WI38 (cell line): ENCODE data around the gene CELF4.

ENCODE experiments used
- H3K4me3 ChIP-seq: 2 replicates; pipeline ENCODE4 v1.5.1; 2011; ENCODE audit warnings: low read depth, mild to moderate bottlenecking, control low read depth, low read length
- TF ChIP-seq, protein P1 (sequence below): IDR thresholded peaks from 2 replicates; pipeline ENCODE4 v1.5.1; 2012; ENCODE audit warnings: low read depth, mild to moderate bottlenecking, control low read depth, low read length

The CELF4 gene

DNA sequence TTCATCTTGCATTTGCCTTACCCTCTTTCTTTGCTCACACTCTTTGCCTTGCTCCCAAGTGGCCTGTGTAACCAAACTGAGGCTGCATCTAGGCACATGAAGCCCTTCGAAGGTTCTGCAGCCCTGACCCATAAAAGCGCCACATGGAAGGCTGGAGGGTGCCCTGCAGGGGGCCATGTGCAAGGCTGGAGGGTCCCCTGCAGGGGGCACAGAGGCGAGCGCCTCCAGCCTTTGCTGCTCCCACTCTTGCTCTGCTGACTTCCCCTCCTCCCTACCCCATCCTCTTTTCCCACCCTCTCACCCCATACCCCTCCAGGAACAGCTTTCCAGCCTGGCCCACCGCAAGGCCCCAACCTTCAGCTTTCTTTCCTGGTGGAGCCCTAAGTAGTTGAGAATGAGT, 317.3 kb downstream of the CELF4 start:
- TF ChIP-seq, protein P1, sequence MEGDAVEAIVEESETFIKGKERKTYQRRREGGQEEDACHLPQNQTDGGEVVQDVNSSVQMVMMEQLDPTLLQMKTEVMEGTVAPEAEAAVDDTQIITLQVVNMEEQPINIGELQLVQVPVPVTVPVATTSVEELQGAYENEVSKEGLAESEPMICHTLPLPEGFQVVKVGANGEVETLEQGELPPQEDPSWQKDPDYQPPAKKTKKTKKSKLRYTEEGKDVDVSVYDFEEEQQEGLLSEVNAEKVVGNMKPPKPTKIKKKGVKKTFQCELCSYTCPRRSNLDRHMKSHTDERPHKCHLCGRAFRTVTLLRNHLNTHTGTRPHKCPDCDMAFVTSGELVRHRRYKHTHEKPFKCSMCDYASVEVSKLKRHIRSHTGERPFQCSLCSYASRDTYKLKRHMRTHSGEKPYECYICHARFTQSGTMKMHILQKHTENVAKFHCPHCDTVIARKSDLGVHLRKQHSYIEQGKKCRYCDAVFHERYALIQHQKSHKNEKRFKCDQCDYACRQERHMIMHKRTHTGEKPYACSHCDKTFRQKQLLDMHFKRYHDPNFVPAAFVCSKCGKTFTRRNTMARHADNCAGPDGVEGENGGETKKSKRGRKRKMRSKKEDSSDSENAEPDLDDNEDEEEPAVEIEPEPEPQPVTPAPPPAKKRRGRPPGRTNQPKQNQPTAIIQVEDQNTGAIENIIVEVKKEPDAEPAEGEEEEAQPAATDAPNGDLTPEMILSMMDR = no peak
- no peak overlapping the region for H3K4me3 ChIP-seq

DNA sequence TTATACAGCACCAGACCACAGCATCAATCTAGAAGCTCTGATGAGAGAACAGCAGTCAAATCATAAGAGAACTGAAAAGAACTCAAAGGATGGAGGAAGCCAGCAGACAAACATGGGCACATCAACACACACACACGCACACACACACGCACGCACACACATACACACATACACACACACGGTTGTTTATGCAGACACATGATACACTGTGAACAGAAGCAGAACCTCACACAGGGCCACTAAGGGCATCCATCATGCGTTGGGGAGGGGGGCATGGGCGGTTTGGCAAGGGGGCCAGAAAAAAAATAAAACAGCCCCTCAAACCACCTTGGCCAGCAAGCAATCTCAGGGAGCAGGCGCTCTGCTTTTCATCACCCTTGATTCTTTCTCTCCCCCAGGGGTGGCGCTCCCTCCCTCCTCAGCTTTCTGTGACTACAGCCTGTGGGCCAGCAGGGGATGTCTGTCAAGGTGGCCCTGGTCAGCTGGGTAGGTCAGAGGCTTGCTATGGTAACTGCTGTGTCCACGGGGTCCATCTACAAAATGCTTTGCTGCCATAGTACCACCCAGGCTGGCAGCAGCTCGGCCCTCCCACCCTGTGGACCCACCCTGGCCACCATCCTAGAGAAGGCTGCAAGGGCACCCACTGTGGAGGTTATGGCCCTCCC, 318.0 kb downstream of the CELF4 start:
- TF ChIP-seq, protein P1 = no peak
- no peak overlapping the region for H3K4me3 ChIP-seq

DNA sequence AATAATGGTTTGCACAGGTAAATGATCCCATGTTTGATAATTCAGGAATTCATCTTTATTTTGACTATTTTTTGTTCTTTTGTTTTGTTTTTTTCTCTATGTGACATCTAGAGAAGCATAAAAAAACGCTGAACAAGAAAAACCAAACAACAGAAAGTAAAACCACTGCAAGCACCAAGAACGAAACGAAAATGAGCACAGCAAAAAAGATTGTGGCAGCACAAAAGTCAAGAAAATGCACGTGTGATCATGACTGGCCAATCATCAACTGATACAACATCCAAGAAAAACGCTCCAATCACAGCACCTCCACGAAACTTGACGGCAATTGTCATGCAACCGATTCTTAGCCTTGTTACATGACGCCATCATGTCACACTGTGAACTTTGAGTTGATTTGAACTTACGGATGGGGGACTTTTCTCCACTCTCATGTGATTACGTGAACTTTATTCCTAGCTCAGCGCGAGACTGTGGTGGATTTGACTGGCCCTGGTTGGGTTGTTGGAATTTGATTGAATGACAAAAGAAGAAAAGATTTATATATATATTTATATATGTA, 318.7 kb downstream of the CELF4 start:
- TF ChIP-seq, protein P1 = no peak

DNA sequence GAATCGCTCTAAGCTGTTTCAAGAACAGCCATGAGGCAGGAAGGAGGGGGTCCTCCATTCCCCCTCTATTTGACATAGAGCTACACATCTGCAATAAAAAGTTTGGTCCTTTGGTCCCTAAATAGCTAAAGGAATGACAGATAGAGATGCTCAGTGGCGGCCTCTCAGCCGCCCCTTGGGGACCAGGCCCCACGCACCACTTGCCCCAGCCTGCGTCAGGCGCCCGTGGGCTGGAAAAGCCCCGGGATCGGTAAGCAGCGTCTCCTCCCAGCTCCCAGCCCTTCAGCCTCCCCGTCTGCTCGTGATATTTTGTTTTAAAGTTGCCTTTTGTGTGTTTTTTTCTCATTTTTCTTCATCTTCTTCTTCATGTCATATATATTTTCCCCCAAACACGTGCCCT, 321.0 kb downstream of the CELF4 start:
- TF ChIP-seq, protein P1 = no peak
- H3K4me3 ChIP-seq = no peak overlapping the region

More for the DNA sequence above, 318.7 kb downstream of the CELF4 start:
- no peak overlapping the region for H3K4me3 ChIP-seq

DNA sequence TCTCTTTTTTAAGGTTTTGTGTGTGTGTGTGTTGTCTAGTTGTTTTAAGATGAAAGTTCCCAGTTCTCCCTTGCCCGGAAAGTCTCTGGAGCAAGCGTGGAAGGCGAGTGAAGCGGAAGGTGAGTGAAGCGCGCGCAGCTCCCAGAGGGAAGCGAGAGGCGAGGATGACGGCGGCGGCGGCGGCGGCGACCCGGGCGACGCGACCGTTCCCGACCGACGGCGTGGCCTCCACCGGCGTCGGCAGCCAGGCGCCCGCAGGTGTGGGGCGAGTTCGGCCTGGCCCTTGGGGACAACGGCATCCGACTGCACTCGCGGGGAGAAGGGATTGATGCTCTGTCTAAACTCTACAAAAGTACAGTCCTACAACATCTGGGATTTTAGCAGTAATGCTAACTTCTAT, 321.9 kb downstream of the CELF4 start:
- TF ChIP-seq, protein P1 = no peak
- no peak overlapping the region for H3K4me3 ChIP-seq

DNA sequence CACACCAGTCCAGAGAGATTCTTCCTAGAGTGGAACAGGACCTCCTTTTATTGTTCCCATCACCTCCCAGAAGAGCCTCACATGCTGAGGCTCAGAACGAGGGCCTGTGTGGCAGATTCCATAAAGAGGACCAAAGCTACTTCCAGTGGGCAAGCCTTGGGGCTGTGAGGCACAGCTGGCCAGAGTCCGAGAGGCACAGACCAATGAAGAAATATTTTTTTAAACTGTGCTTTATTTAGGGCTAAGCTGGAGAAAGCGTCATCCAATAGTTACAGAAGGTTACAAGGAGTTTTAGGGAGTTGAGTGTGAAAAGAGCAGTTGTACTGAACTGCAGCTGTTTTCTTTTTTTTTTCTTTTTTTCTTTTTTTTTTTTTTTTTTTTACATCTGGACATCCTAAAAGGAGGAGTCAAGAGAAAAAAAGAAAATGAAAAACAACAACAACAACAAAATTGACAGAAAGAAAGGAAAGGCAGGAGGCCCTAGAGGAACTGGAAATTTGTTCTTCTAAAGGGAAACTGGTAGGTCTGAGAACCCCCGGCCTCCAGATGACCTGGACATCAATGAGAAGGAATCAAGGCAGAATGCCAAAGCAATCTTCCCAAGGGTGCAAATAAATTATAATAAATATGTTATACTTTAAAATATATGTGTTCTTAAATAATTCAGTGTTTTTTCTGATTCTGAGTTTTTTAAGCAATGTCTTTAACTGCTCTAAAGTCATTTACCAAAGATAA, 322.6 kb downstream of the CELF4 start:
- TF ChIP-seq, protein P1 = no peak
- no peak overlapping the region for H3K4me3 ChIP-seq

DNA sequence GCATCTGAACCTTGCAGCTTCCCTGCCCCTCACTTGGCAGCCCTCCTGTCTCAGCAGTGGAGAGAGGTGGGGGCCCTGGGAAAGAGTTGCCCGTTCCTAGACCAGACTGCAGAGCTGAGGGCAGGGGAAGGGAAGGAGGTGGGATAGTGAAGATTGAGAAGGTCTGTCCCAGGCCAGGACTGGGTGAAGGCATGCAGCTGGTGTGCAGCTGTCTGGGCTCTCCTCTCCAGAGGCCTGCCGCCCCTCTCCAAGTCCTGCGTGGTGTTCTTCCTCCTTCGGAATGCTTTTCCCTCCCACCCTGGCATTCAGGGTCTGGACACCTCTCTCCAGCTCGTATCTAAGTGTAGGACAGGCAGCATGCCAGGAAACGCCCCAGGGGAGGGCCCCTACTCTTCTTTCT, 323.5 kb downstream of the CELF4 start:
- no peak overlapping the region for H3K4me3 ChIP-seq
- TF ChIP-seq, protein P1 = no peak
